Liver (tissue), 9 donors: ENCODE measurements around the gene DOCK8. TPM values are rescaled to one million over a fixed set of nuclear protein-coding genes. Genes with fewer than 3 reads are reported as not detected.
A peak's percentile ranks its signal among the peaks of the same experiment; 100 is the strongest.

ENCODE experiments used
- DNase-seq: peaks from one replicate; pipeline ENCODE4 v3.0.0-alpha.2; 2017; ENCODE audit warnings: low spot score
- H3K27ac ChIP-seq, 2 donors: one replicate each; pipeline ENCODE4 v1.7.0; 2013; ENCODE audit warnings: inconsistent platforms in 2 of 2, low read length in 2 of 2, control low read depth in 1 of 2, low read depth in 1 of 2, mild to moderate bottlenecking in 1 of 2
- H3K27me3 ChIP-seq, 4 donors: one replicate each; pipeline versions ENCODE4 v1.6.1 to v1.7.0; 2013; ENCODE audit warnings: low read length in 3 of 4, inconsistent platforms in 1 of 4, mild to moderate bottlenecking in 1 of 4, moderate library complexity in 1 of 4; ENCODE audit not compliant: control insufficient read depth in 4 of 4, insufficient read depth in 4 of 4
- H3K36me3 ChIP-seq, 4 donors: one replicate each; pipeline versions ENCODE4 v1.6.1 to v1.7.0; 2013; ENCODE audit warnings: low read length in 3 of 4, mild to moderate bottlenecking in 3 of 4, low read depth in 1 of 4, moderate library complexity in 1 of 4; ENCODE audit not compliant: control insufficient read depth in 4 of 4, insufficient read depth in 3 of 4
- H3K4me1 ChIP-seq, 4 donors: one replicate each; pipeline versions ENCODE4 v1.6.1 to v1.7.0; 2013; ENCODE audit warnings: low read length in 3 of 4, mild to moderate bottlenecking in 3 of 4, moderate library complexity in 1 of 4; ENCODE audit not compliant: control insufficient read depth in 4 of 4, insufficient read depth in 4 of 4
- H3K4me3 ChIP-seq, 3 donors: one replicate each; pipeline versions ENCODE4 v1.6.1 to v1.7.0; 2013; ENCODE audit warnings: low read length in 3 of 3, control low read depth in 1 of 3, low read depth in 1 of 3, mild to moderate bottlenecking in 1 of 3
- H3K9ac ChIP-seq, 2 donors: one replicate each; pipeline ENCODE4 v1.7.0; 2013; ENCODE audit warnings: low read length in 2 of 2, mild to moderate bottlenecking in 2 of 2, moderate library complexity in 2 of 2, control low read depth in 1 of 2, low read depth in 1 of 2
- H3K9me3 ChIP-seq, 4 donors: one replicate each; pipeline versions ENCODE4 v1.6.1 to v1.7.0; 2013; ENCODE audit warnings: low read length in 3 of 4; ENCODE audit not compliant: control insufficient read depth in 4 of 4
- FOXA2 ChIP-seq: IDR thresholded peaks from 2 replicates; pipeline ENCODE4 v1.6.1; 2016; ENCODE audit warnings: antibody characterized with exemption
- GABPA ChIP-seq, 2 donors: IDR thresholded peaks in 1 of 2; conservative IDR thresholded peaks in 1 of 2; 2 replicates each; pipeline ENCODE4 v1.6.1; 2016; ENCODE audit warnings: antibody characterized with exemption in 2 of 2, mild to moderate bottlenecking in 1 of 2, moderate library complexity in 1 of 2
- JUND ChIP-seq, 2 donors: IDR thresholded peaks; 2 replicates each; pipeline ENCODE4 v1.6.1; 2016; ENCODE audit warnings: antibody characterized with exemption in 2 of 2
- NR2F2 ChIP-seq: IDR thresholded peaks from 2 replicates; pipeline ENCODE4 v1.6.1; 2016; ENCODE audit warnings: antibody characterized with exemption
- RAD21 ChIP-seq, 2 donors: IDR thresholded peaks; 2 replicates each; pipeline ENCODE4 v1.6.1; 2016; ENCODE audit warnings: antibody characterized with exemption in 2 of 2, mild to moderate bottlenecking in 2 of 2
- RXRA ChIP-seq, 2 donors: IDR thresholded peaks; 2 replicates each; pipeline ENCODE4 v1.6.1; 2017 to 2018; ENCODE audit warnings: antibody characterized with exemption in 2 of 2, mild to moderate bottlenecking in 1 of 2
- SP1 ChIP-seq: IDR thresholded peaks from 2 replicates; pipeline ENCODE4 v1.6.1; 2018; ENCODE audit warnings: antibody characterized with exemption, mild to moderate bottlenecking
- TAF1 ChIP-seq: conservative IDR thresholded peaks from 2 replicates; pipeline ENCODE4 v1.6.1; 2016; ENCODE audit warnings: antibody characterized with exemption, mild to moderate bottlenecking
- WGBS: extraction: QIAGEN DNeasy Blood & Tissue Kit; methylation state at CpG from one replicate; pipeline ENCODE4 v1.1.7; 2013; 5-methylcytosine and 5-hydroxymethylcytosine counted together
- polyA plus RNA-seq, 2 donors: library from polyadenylated mRNA; stranded (reverse) in 1 of 2; unstranded in 1 of 2; fragments of 200-250 nt in 1 of 2; fragments of >200 nt in 1 of 2; fragmentation: Nextera tagmentation in 1 of 2; extraction: Ambion mirVana in 1 of 2; gene quantifications; one replicate each; pipeline versions ENCODE4 v1.2.1 to v1.2.3, GENCODE V29; 2013 to 2015
- total RNA-seq, 2 donors: library from RNA; depleted of rRNA; stranded (reverse); fragments of >200 nt; gene quantifications; one replicate each; pipeline ENCODE4 v1.2.3, GENCODE V29; 2014
- TF ChIP-seq, protein P1 (sequence below): IDR thresholded peaks from 2 replicates; pipeline ENCODE4 v1.6.1; 2016; ENCODE audit warnings: antibody characterized with exemption
- TF ChIP-seq, protein P2 (sequence below): IDR thresholded peaks from 2 replicates; pipeline ENCODE4 v1.6.1; 2016; ENCODE audit warnings: antibody characterized with exemption, mild to moderate bottlenecking
- TF ChIP-seq, protein P3 (sequence below): IDR thresholded peaks from 2 replicates; pipeline ENCODE4 v1.6.1; 2016; ENCODE audit warnings: antibody characterized with exemption
- TF ChIP-seq, protein P4 (sequence below): IDR thresholded peaks from 2 replicates; pipeline ENCODE4 v1.6.1; 2016; ENCODE audit warnings: antibody characterized with exemption
- TF ChIP-seq, protein P5 (sequence below): fragments of 150-350 bp; IDR thresholded peaks from 2 replicates; pipeline ENCODE4 v1.5.1; 2017; ENCODE audit warnings: improper control_type of control experiment, low read depth, low read length; ENCODE audit not compliant: missing input control
- donor health status: healthy.
- donor health status: healthy.
- donor health status: healthy.
- donor health status: healthy.
- donor health status: healthy.

Gene DOCK8
- total and polyA plus RNA-seq, 4 donors = 3.8 to 22.6 (median 7.4) TPM

DNA sequence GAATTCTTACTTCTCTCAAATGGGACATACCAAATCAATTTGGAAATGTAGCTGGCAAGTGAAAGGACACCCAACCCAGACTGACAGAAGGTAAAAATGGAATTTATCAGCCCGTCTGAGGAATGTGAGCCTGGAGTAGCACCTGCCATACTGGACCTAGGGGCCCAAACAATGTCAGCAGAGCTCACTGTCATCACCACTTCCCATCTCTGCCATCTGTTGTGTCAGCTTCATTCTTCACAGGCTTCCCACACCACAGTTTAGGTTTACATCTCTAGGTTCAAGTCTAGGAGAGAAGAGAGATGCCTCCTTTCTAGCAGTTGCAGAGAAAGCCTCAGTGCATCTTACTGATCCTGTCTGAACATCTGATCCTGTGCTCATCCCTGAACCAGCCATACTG is 222.4 kb downstream of the DOCK8 start:
- peak overlapping the region; percentile 3 to 10 for H3K27ac ChIP-seq
- no peaks in the 10 kb centered on the region for H3K4me1 ChIP-seq
- TF ChIP-seq TAF1 = no peak
- TF ChIP-seq NR2F2 = no peak
- no peak for TF ChIP-seq FOXA2
- no peak for TF ChIP-seq JUND (IDR thresholded peaks at IDR 0.05)
- TF ChIP-seq, protein P1, sequence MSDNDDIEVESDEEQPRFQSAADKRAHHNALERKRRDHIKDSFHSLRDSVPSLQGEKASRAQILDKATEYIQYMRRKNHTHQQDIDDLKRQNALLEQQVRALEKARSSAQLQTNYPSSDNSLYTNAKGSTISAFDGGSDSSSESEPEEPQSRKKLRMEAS = no peak
- TF ChIP-seq RXRA (IDR thresholded peaks at IDR 0.05) = no peak
- no peak for TF ChIP-seq GABPA (IDR thresholded peaks at IDR 0.05 in 1 of 2, conservative IDR thresholded peaks at IDR 0.05 in 1 of 2)
- peaks cover 0 to 9% (median 0%) of the 10 kb centered on the region in 4 donors for H3K36me3 ChIP-seq
- WGBS = 90% methylated on average over 1 of the region's 1 CpG
- DNase-seq = no peak
- H3K4me3 ChIP-seq = no peak overlapping the region
- H3K27me3 ChIP-seq = peaks cover 0 to 15% (median 0%) of the 10 kb centered on the region in 4 donors
- H3K9ac ChIP-seq = no peak overlapping the region
- no peaks in the 10 kb centered on the region for H3K9me3 ChIP-seq

DNA sequence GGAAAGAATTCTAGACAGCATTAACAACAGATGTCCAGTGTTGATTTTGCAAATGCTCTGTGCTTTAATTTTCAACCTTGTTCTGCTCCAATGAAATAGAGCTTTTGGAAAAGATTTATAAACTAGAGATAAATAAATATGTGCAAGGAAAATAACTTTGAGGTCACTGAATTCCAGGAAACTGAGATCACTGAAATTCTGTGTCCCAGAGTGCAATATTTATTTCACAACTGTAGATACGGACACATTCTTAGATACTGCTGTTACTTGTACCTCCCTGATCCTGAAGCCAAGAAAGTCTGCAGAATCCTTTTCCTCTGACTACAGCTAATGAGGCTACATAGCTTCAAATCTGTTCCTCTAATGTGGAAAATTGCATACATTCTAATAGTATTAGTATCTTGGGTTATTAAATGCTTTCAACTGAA is 222.9 kb downstream of the DOCK8 start:
- Histone ChIP-seq H3K9me3 (no peaks in the 10 kb centered on the region), H3K36me3 (peaks cover 0 to 9% (median 0%) of the 10 kb centered on the region in 4 donors), H3K4me3 (no peak overlapping the region), H3K27me3 (peaks cover 0 to 15% (median 0%) of the 10 kb centered on the region in 4 donors), H3K4me1 (no peaks in the 10 kb centered on the region), H3K27ac (peak overlapping the region in 1 of 2 donors; percentile 10), H3K9ac (no peak overlapping the region)
- 59% methylated on average over 1 of the region's 1 CpG for WGBS
- TF ChIP-seq JUND (IDR thresholded peaks at IDR 0.05) = peak; percentile 55 to 60
- peak; percentile 83 for TF ChIP-seq NR2F2
- TF ChIP-seq, protein P2, sequence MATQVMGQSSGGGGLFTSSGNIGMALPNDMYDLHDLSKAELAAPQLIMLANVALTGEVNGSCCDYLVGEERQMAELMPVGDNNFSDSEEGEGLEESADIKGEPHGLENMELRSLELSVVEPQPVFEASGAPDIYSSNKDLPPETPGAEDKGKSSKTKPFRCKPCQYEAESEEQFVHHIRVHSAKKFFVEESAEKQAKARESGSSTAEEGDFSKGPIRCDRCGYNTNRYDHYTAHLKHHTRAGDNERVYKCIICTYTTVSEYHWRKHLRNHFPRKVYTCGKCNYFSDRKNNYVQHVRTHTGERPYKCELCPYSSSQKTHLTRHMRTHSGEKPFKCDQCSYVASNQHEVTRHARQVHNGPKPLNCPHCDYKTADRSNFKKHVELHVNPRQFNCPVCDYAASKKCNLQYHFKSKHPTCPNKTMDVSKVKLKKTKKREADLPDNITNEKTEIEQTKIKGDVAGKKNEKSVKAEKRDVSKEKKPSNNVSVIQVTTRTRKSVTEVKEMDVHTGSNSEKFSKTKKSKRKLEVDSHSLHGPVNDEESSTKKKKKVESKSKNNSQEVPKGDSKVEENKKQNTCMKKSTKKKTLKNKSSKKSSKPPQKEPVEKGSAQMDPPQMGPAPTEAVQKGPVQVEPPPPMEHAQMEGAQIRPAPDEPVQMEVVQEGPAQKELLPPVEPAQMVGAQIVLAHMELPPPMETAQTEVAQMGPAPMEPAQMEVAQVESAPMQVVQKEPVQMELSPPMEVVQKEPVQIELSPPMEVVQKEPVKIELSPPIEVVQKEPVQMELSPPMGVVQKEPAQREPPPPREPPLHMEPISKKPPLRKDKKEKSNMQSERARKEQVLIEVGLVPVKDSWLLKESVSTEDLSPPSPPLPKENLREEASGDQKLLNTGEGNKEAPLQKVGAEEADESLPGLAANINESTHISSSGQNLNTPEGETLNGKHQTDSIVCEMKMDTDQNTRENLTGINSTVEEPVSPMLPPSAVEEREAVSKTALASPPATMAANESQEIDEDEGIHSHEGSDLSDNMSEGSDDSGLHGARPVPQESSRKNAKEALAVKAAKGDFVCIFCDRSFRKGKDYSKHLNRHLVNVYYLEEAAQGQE = no peak
- peak; percentile 13 to 28 for TF ChIP-seq RXRA (IDR thresholded peaks at IDR 0.05)
- peak; percentile 43 for TF ChIP-seq SP1
- no peak for DNase-seq

DNA sequence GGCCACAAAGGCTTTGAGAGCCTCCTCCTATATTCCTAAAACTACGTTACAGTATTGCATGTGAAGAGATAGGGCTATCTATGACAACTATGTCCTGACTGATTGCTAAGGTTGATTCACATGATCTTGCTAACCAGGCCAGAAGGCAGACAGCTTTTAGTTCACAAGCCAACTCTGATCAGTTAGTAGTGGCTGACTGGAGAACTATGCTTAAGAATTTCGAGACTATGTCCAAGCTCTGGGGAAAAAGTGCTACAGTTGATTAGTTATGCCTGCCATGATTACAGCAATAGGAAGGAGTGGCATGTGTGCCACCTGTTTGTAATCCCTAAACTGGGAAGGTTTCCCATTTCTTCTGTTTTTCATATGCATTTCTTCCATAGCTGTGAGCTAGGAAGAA is 223.4 kb downstream of the DOCK8 start:
- TF ChIP-seq, protein P3, sequence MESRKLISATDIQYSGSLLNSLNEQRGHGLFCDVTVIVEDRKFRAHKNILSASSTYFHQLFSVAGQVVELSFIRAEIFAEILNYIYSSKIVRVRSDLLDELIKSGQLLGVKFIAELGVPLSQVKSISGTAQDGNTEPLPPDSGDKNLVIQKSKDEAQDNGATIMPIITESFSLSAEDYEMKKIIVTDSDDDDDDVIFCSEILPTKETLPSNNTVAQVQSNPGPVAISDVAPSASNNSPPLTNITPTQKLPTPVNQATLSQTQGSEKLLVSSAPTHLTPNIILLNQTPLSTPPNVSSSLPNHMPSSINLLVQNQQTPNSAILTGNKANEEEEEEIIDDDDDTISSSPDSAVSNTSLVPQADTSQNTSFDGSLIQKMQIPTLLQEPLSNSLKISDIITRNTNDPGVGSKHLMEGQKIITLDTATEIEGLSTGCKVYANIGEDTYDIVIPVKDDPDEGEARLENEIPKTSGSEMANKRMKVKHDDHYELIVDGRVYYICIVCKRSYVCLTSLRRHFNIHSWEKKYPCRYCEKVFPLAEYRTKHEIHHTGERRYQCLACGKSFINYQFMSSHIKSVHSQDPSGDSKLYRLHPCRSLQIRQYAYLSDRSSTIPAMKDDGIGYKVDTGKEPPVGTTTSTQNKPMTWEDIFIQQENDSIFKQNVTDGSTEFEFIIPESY = no peak
- TF ChIP-seq RAD21 (IDR thresholded peaks at IDR 0.05) = no peak
- TF ChIP-seq, protein P4, sequence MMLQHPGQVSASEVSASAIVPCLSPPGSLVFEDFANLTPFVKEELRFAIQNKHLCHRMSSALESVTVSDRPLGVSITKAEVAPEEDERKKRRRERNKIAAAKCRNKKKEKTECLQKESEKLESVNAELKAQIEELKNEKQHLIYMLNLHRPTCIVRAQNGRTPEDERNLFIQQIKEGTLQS = no peak
- no peak for TF ChIP-seq SP1
- TF ChIP-seq, protein P2 = no peak
- TF ChIP-seq, protein P1 = no peak
- TF ChIP-seq, protein P5, sequence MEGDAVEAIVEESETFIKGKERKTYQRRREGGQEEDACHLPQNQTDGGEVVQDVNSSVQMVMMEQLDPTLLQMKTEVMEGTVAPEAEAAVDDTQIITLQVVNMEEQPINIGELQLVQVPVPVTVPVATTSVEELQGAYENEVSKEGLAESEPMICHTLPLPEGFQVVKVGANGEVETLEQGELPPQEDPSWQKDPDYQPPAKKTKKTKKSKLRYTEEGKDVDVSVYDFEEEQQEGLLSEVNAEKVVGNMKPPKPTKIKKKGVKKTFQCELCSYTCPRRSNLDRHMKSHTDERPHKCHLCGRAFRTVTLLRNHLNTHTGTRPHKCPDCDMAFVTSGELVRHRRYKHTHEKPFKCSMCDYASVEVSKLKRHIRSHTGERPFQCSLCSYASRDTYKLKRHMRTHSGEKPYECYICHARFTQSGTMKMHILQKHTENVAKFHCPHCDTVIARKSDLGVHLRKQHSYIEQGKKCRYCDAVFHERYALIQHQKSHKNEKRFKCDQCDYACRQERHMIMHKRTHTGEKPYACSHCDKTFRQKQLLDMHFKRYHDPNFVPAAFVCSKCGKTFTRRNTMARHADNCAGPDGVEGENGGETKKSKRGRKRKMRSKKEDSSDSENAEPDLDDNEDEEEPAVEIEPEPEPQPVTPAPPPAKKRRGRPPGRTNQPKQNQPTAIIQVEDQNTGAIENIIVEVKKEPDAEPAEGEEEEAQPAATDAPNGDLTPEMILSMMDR = no peak
- no peak for TF ChIP-seq RXRA (IDR thresholded peaks at IDR 0.05)
- TF ChIP-seq TAF1 = no peak
- TF ChIP-seq GABPA (IDR thresholded peaks at IDR 0.05 in 1 of 2, conservative IDR thresholded peaks at IDR 0.05 in 1 of 2) = no peak
- WGBS = 42% methylated on average over 2 of the region's 2 CpGs
- peaks cover 0 to 9% (median 0%) of the 10 kb centered on the region in 4 donors for H3K36me3 ChIP-seq
- no peak overlapping the region for H3K4me3 ChIP-seq
- no peak overlapping the region for H3K9ac ChIP-seq
- H3K9me3 ChIP-seq = no peaks in the 10 kb centered on the region
- DNase-seq = no peak
- H3K4me1 ChIP-seq = no peaks in the 10 kb centered on the region
- H3K27me3 ChIP-seq = peaks cover 0 to 15% (median 0%) of the 10 kb centered on the region in 4 donors
- H3K27ac ChIP-seq = peak overlapping the region in 1 of 2 donors; percentile 43
